Activated CD4-positive, alpha-beta memory T cell treated with anti-CD3 and anti-CD28 coated beads for 36 hours (primary cell): ENCODE measurements around the gene SNRNP200. TPM values are rescaled to one million over a fixed set of nuclear protein-coding genes. Genes with fewer than 3 reads are reported as not detected.

ENCODE experiments used
- CTCF ChIA-PET: fragments of 350-600 bp; sonication (Branson Sonifier 250); formaldehyde crosslinking; loops from one replicate; lab custom pipeline; 2021; ENCODE audit warnings: antibody characterized with exemption, inconsistent platforms; lab: Charles Lee
- POLR2A ChIA-PET: fragments of 350-600 bp; sonication (Branson Sonifier 250); formaldehyde crosslinking; loops from one replicate; lab custom pipeline; 2021; ENCODE audit warnings: antibody characterized with exemption; lab: Charles Lee
- DNase-seq: peaks from one replicate; pipeline ENCODE4 v3.0.0-alpha.2; 2020
- H3K27ac Mint-ChIP-seq: one replicate; pipeline ENCODE4 v1.8.0; 2021; ENCODE audit warnings: mixed read lengths
- H3K27me3 Mint-ChIP-seq: one replicate; pipeline ENCODE4 v1.8.0; 2021; ENCODE audit warnings: mixed read lengths
- H3K36me3 Mint-ChIP-seq: one replicate; pipeline ENCODE4 v1.8.0; 2021; ENCODE audit warnings: mixed read lengths
- H3K4me1 Mint-ChIP-seq: one replicate; pipeline ENCODE4 v1.8.0; 2021; ENCODE audit warnings: low read depth, mixed read lengths
- H3K4me3 Mint-ChIP-seq: one replicate; pipeline ENCODE4 v1.8.0; 2021; ENCODE audit warnings: mild to moderate bottlenecking, mixed read lengths
- H3K9me3 Mint-ChIP-seq: one replicate; pipeline ENCODE4 v1.8.0; 2021; ENCODE audit warnings: mixed read lengths
- intact Hi-C: fragments of 100-400 bp; cut with micrococcal nuclease; formaldehyde crosslinking; loops from one replicate; pipeline ENCODE4 v1.15.1; 2023
- total RNA-seq, 2 experiments: library from RNA; stranded (reverse); gene quantifications; one replicate each; pipeline ENCODE4 v1.2.3, GENCODE V29; 2021

SNRNP200 gene
- total RNA-seq, result 100 to 1,000 TPM; 165 to 175 TPM

- ChIA-PET CTCF (interaction anchor here (1.0 to 2.1 kb wide), 5 partner anchors 16 to 204 kb away, joined by 3 to 8 read pairs (median 5); partner anchors contain the start of gene ITPRIPL1), POLR2A (interaction anchor here (0.6 to 2.9 kb wide), 20 partner anchors 10 to 332 kb away, joined by 3 to 28 read pairs (median 4); partner anchors contain the start of genes ANKRD36C, ITPRIPL1, NCAPH and STARD7)
- H3K27me3 Mint-ChIP-seq, result no peaks in the 10 kb centered on the region
- peak within 1 kb of the TSS; percentile 97 for H3K27ac Mint-ChIP-seq
- peaks cover 39% of the 10 kb centered on the region for H3K36me3 Mint-ChIP-seq
- no peaks in the 10 kb centered on the region for H3K9me3 Mint-ChIP-seq
- DNase-seq, result peak; percentile 94
- H3K4me3 Mint-ChIP-seq, result peak within 1 kb of the TSS; percentile 99
- peaks cover 47% of the 10 kb centered on the region for H3K4me1 Mint-ChIP-seq
- intact Hi-C loops, result loop anchor here (1.0 to 2.0 kb wide), 4 partner anchors 16 to 39 kb away; partner anchors contain the start of genes CIAO1 and NCAPH
Measured at GRCh38 chr2:96305091-96305978, at the start of gene SNRNP200. Gene SNRNP200, minus strand, starts transcription at chr2:96305546. Its CDS starts 109 bp downstream, at chr2:96305437.

- no peaks in the 10 kb centered on the region for H3K27me3 Mint-ChIP-seq
- peaks cover 7% of the 10 kb centered on the region for H3K4me1 Mint-ChIP-seq
- peaks cover 71% of the 10 kb centered on the region for H3K36me3 Mint-ChIP-seq
- intact Hi-C loops, result no loop called here
- H3K27ac Mint-ChIP-seq, result no peak overlapping the region
- H3K9me3 Mint-ChIP-seq, result no peaks in the 10 kb centered on the region
- ChIA-PET POLR2A (no interaction called here), CTCF (no interaction called here)
- H3K4me3 Mint-ChIP-seq, result no peak overlapping the region
- no peak for DNase-seq
Measured at GRCh38 chr2:96354492-96354891, 49.1 kb upstream of the SNRNP200 start.

GRCh38 chr2:96353606-96354101, 48.3 kb upstream of the SNRNP200 start:
- DNase-seq, result no peak
- Mint-ChIP-seq H3K27me3 (no peaks in the 10 kb centered on the region), H3K27ac (no peak overlapping the region), H3K36me3 (peaks cover 70% of the 10 kb centered on the region), H3K9me3 (no peaks in the 10 kb centered on the region), H3K4me3 (no peak overlapping the region), H3K4me1 (no peaks in the 10 kb centered on the region)
- intact Hi-C loops, result no loop called here
- CTCF ChIA-PET, result interaction anchor here (1.5 kb wide), 1 partner anchor 54 kb away, joined by 4 read pairs; no protein-coding TSS in a partner anchor
- POLR2A ChIA-PET, result no interaction called here

GRCh38 chr2:96353032-96353561, 47.8 kb upstream of the SNRNP200 start:
- DNase-seq, result no peak
- POLR2A ChIA-PET, result no interaction called here
- no peaks in the 10 kb centered on the region for H3K9me3 Mint-ChIP-seq
- intact Hi-C loops, result no loop called here
- no peaks in the 10 kb centered on the region for H3K4me1 Mint-ChIP-seq
- no peak overlapping the region for H3K4me3 Mint-ChIP-seq
- H3K27ac Mint-ChIP-seq, result no peak overlapping the region
- CTCF ChIA-PET, result interaction anchor here (1.5 kb wide), 1 partner anchor 54 kb away, joined by 4 read pairs; no protein-coding TSS in a partner anchor
- peaks cover 69% of the 10 kb centered on the region for H3K36me3 Mint-ChIP-seq
- no peaks in the 10 kb centered on the region for H3K27me3 Mint-ChIP-seq

GRCh38 chr2:96347395-96347794, 42.0 kb upstream of the SNRNP200 start:
- CTCF ChIA-PET, result no interaction called here

GRCh38 chr2:96345868-96346462, 40.6 kb upstream of the SNRNP200 start:
- H3K4me1 Mint-ChIP-seq, result peaks cover 53% of the 10 kb centered on the region
- intact Hi-C loops, result loop anchor here (2.0 kb wide), 1 partner anchor 79 kb away; the partner anchor contains the start of gene CIAO1
- peak overlapping the region; percentile 26 for H3K27ac Mint-ChIP-seq
- ChIA-PET POLR2A (interaction anchor here (1.1 to 7.2 kb wide), 4 partner anchors 9 to 25 kb away, joined by 3 to 36 read pairs (median 18); partner anchors contain the start of genes ITPRIPL1 and NCAPH), CTCF (interaction anchor here (0.8 to 2.9 kb wide), 8 partner anchors 9 to 208 kb away, joined by 3 to 19 read pairs (median 4); partner anchors contain the start of gene SNRNP200)
- no peaks in the 10 kb centered on the region for H3K27me3 Mint-ChIP-seq
- no peaks in the 10 kb centered on the region for H3K9me3 Mint-ChIP-seq
- no peak for DNase-seq
- peaks cover 76% of the 10 kb centered on the region for H3K36me3 Mint-ChIP-seq
- H3K4me3 Mint-ChIP-seq, result no peak overlapping the region

More at GRCh38 chr2:96347395-96347794, 42.0 kb upstream of the SNRNP200 start:
- H3K27ac Mint-ChIP-seq, result no peak overlapping the region
- peaks cover 38% of the 10 kb centered on the region for H3K4me1 Mint-ChIP-seq
- POLR2A ChIA-PET, result interaction anchor here (0.6 to 1.1 kb wide), 2 partner anchors 10 to 25 kb away, joined by 3 read pairs; no protein-coding TSS in a partner anchor
- H3K9me3 Mint-ChIP-seq, result no peaks in the 10 kb centered on the region
- H3K27me3 Mint-ChIP-seq, result no peaks in the 10 kb centered on the region
- no peak overlapping the region for H3K4me3 Mint-ChIP-seq
- intact Hi-C loops, result no loop called here
- no peak for DNase-seq
- peaks cover 76% of the 10 kb centered on the region for H3K36me3 Mint-ChIP-seq

GRCh38 chr2:96345438-96345837, 40.1 kb upstream of the SNRNP200 start:
- ChIA-PET POLR2A (interaction anchor here (1.1 to 7.2 kb wide), 4 partner anchors 10 to 137 kb away, joined by 3 to 36 read pairs (median 18); partner anchors contain the start of genes ITPRIPL1, NCAPH and STARD7), CTCF (interaction anchor here (0.8 to 2.9 kb wide), 8 partner anchors 9 to 209 kb away, joined by 3 to 19 read pairs (median 4); partner anchors contain the start of gene SNRNP200)
- Mint-ChIP-seq H3K27me3 (no peaks in the 10 kb centered on the region), H3K9me3 (no peaks in the 10 kb centered on the region), H3K27ac (peak overlapping the region; percentile 64), H3K4me1 (peaks cover 57% of the 10 kb centered on the region), H3K36me3 (peaks cover 72% of the 10 kb centered on the region), H3K4me3 (no peak overlapping the region)
- no peak for DNase-seq
- intact Hi-C loops, result loop anchor here (2.0 kb wide), 1 partner anchor 79 kb away; the partner anchor contains the start of gene CIAO1

GRCh38 chr2:96344011-96344410, 38.7 kb upstream of the SNRNP200 start:
- POLR2A ChIA-PET, result interaction anchor here (1.0 to 7.2 kb wide), 6 partner anchors 19 to 193 kb away, joined by 3 to 36 read pairs (median 8); partner anchors contain the start of genes ARID5A, ITPRIPL1 and STARD7
- no peaks in the 10 kb centered on the region for H3K27me3 Mint-ChIP-seq
- intact Hi-C loops, result loop anchor here (1.0 to 5.0 kb wide), 7 partner anchors 18 to 193 kb away; partner anchors contain the start of genes ARID5A, CIAO1, SNRNP200 and STARD7
- CTCF ChIA-PET, result interaction anchor here (0.9 to 2.9 kb wide), 3 partner anchors 14 to 164 kb away, joined by 3 to 19 read pairs (median 3); no protein-coding TSS in a partner anchor
- no peaks in the 10 kb centered on the region for H3K9me3 Mint-ChIP-seq
- H3K4me3 Mint-ChIP-seq, result no peak overlapping the region
- peak overlapping the region; percentile 87 for H3K27ac Mint-ChIP-seq
- H3K4me1 Mint-ChIP-seq, result peaks cover 67% of the 10 kb centered on the region
- peak; percentile 77 for DNase-seq
- peaks cover 68% of the 10 kb centered on the region for H3K36me3 Mint-ChIP-seq

GRCh38 chr2:96342085-96342484, 36.7 kb upstream of the SNRNP200 start:
- H3K4me3 Mint-ChIP-seq, result peak overlapping the region; percentile 40
- H3K27ac Mint-ChIP-seq, result peak overlapping the region; percentile 87
- DNase-seq, result peak; percentile 78
- CTCF ChIA-PET, result interaction anchor here (0.8 to 1.6 kb wide), 6 partner anchors 16 to 422 kb away, joined by 3 to 5 read pairs (median 3); partner anchors contain the start of gene ITPRIPL1
- POLR2A ChIA-PET, result interaction anchor here (0.7 to 7.2 kb wide), 11 partner anchors 17 to 196 kb away, joined by 3 to 36 read pairs (median 5); partner anchors contain the start of genes ARID5A and ITPRIPL1
- H3K4me1 Mint-ChIP-seq, result peaks cover 75% of the 10 kb centered on the region
- H3K27me3 Mint-ChIP-seq, result no peaks in the 10 kb centered on the region
- intact Hi-C loops, result loop anchor here (5.0 kb wide), 4 partner anchors 135 to 195 kb away; partner anchors contain the start of genes ARID5A and STARD7
- H3K9me3 Mint-ChIP-seq, result no peaks in the 10 kb centered on the region
- H3K36me3 Mint-ChIP-seq, result peaks cover 65% of the 10 kb centered on the region

GRCh38 chr2:96341641-96342040, 36.3 kb upstream of the SNRNP200 start:
- Mint-ChIP-seq H3K9me3 (no peaks in the 10 kb centered on the region), H3K4me1 (peaks cover 76% of the 10 kb centered on the region), H3K27ac (peak overlapping the region; percentile 87), H3K36me3 (peaks cover 62% of the 10 kb centered on the region), H3K27me3 (no peaks in the 10 kb centered on the region), H3K4me3 (peak overlapping the region; percentile 40)
- intact Hi-C loops, result loop anchor here (2.0 to 5.0 kb wide), 5 partner anchors 17 to 196 kb away; partner anchors contain the start of genes ARID5A, ITPRIPL1 and STARD7
- ChIA-PET POLR2A (interaction anchor here (0.7 to 7.2 kb wide), 11 partner anchors 17 to 196 kb away, joined by 3 to 36 read pairs (median 5); partner anchors contain the start of genes ARID5A and ITPRIPL1), CTCF (interaction anchor here (0.8 to 1.3 kb wide), 5 partner anchors 16 to 422 kb away, joined by 3 to 5 read pairs (median 3); partner anchors contain the start of gene ITPRIPL1)
- no peak for DNase-seq
